ENCODE results near the gene PLEKHA5. TPM values are rescaled to one million over a fixed set of nuclear protein-coding genes. Genes with fewer than 3 reads are reported as not detected.

PLEKHA5 gene
- total RNA-seq, 1 donor from 2014 or later, result 68.6 TPM

- H3K27ac Mint-ChIP-seq, result no peak overlapping the region
- no peaks in the 10 kb centered on the region for H3K27me3 Mint-ChIP-seq
- H3K9me3 Mint-ChIP-seq, result no peaks in the 10 kb centered on the region
- H3K4me3 Mint-ChIP-seq, result no peak overlapping the region
- peaks cover 24% of the 10 kb centered on the region for H3K36me3 Mint-ChIP-seq
- no peak for TF ChIP-seq CTCF (conservative IDR thresholded peaks at IDR 0.05)
- H3K4me1 Mint-ChIP-seq (ENCODE audit: unreplicated experiment), result no peaks in the 10 kb centered on the region
- no peak for DNase-seq (ENCODE audit: extremely low spot score, unreplicated experiment)
These were observed 181.6 kb downstream of the PLEKHA5 start for GRCh38 chr12:19311165-19311564.

- H3K4me1 Mint-ChIP-seq (ENCODE audit: unreplicated experiment), result no peaks in the 10 kb centered on the region
- H3K9me3 Mint-ChIP-seq, result no peaks in the 10 kb centered on the region
- no peak overlapping the region for H3K4me3 Mint-ChIP-seq
- DNase-seq (ENCODE audit: extremely low spot score, unreplicated experiment), result no peak
- H3K27ac Mint-ChIP-seq, result no peak overlapping the region
- peaks cover 16% of the 10 kb centered on the region for H3K36me3 Mint-ChIP-seq
- no peaks in the 10 kb centered on the region for H3K27me3 Mint-ChIP-seq
- TF ChIP-seq CTCF (conservative IDR thresholded peaks at IDR 0.05), result no peak
These were observed 183.1 kb downstream of the PLEKHA5 start for GRCh38 chr12:19312637-19313036.

- no peak for DNase-seq (ENCODE audit: extremely low spot score, unreplicated experiment)
- no peak for TF ChIP-seq CTCF (conservative IDR thresholded peaks at IDR 0.05)
- no peak overlapping the region for H3K27ac Mint-ChIP-seq
- peaks cover 7% of the 10 kb centered on the region for H3K36me3 Mint-ChIP-seq
- H3K27me3 Mint-ChIP-seq, result no peaks in the 10 kb centered on the region
- H3K9me3 Mint-ChIP-seq, result no peaks in the 10 kb centered on the region
- H3K4me1 Mint-ChIP-seq (ENCODE audit: unreplicated experiment), result no peaks in the 10 kb centered on the region
- no peak overlapping the region for H3K4me3 Mint-ChIP-seq
These were observed 186.9 kb downstream of the PLEKHA5 start for GRCh38 chr12:19316425-19316824.

GRCh38 chr12:19322376-19322775 is 192.8 kb downstream of the PLEKHA5 start:
- no peak overlapping the region for H3K4me3 Mint-ChIP-seq
- no peaks in the 10 kb centered on the region for H3K9me3 Mint-ChIP-seq
- H3K36me3 Mint-ChIP-seq, result peaks cover 23% of the 10 kb centered on the region
- no peak for DNase-seq (ENCODE audit: extremely low spot score, unreplicated experiment)
- H3K27me3 Mint-ChIP-seq, result no peaks in the 10 kb centered on the region
- H3K27ac Mint-ChIP-seq, result no peak overlapping the region
- TF ChIP-seq CTCF (conservative IDR thresholded peaks at IDR 0.05), result no peak
- H3K4me1 Mint-ChIP-seq (ENCODE audit: unreplicated experiment), result no peaks in the 10 kb centered on the region

GRCh38 chr12:19323805-19324204 is 194.3 kb downstream of the PLEKHA5 start:
- TF ChIP-seq CTCF (conservative IDR thresholded peaks at IDR 0.05), result no peak
- Mint-ChIP-seq H3K9me3 (no peaks in the 10 kb centered on the region), H3K4me3 (no peak overlapping the region), H3K27me3 (no peaks in the 10 kb centered on the region), H3K27ac (no peak overlapping the region), H3K36me3 (peaks cover 35% of the 10 kb centered on the region), H3K4me1 (ENCODE audit: unreplicated experiment) (no peaks in the 10 kb centered on the region)
- no peak for DNase-seq (ENCODE audit: extremely low spot score, unreplicated experiment)

GRCh38 chr12:19326102-19326501 is 196.6 kb downstream of the PLEKHA5 start:
- H3K27me3 Mint-ChIP-seq, result no peaks in the 10 kb centered on the region
- no peak for DNase-seq (ENCODE audit: extremely low spot score, unreplicated experiment)
- no peaks in the 10 kb centered on the region for H3K9me3 Mint-ChIP-seq
- peaks cover 45% of the 10 kb centered on the region for H3K36me3 Mint-ChIP-seq
- H3K4me3 Mint-ChIP-seq, result no peak overlapping the region
- H3K27ac Mint-ChIP-seq, result no peak overlapping the region
- TF ChIP-seq CTCF (conservative IDR thresholded peaks at IDR 0.05), result no peak
- H3K4me1 Mint-ChIP-seq (ENCODE audit: unreplicated experiment), result no peaks in the 10 kb centered on the region

All from type B pancreatic cell (in vitro differentiated cells).